Neutrophil (primary cell): Measurements from ENCODE around the gene JCAD.

Experiments
- H3K27ac ChIP-seq: fragments of 200-600 bp; sonication (generic); 2 replicates; pipeline ENCODE4 v1.5.1; 2016; ENCODE audit warnings: mild to moderate bottlenecking, moderate library complexity
- H3K27me3 ChIP-seq: fragments of 200-600 bp; sonication (generic); 2 replicates; pipeline ENCODE4 v1.6.0; 2016; ENCODE audit warnings: mild to moderate bottlenecking
- H3K36me3 ChIP-seq: fragments of 200-600 bp; sonication (generic); 2 replicates; pipeline ENCODE4 v1.5.1; 2017
- H3K4me1 ChIP-seq, 2 experiments: fragments of 200-600 bp in 1 of 2; sonication (generic) in 1 of 2; 1 replicate in 1 of 2; 2 replicates in 1 of 2; pipeline versions ENCODE4 v1.5.1 to v1.6.1; 2013 to 2016; ENCODE audit warnings: low read depth in 1 of 2, low read length in 1 of 2, mild to moderate bottlenecking in 1 of 2, moderate library complexity in 1 of 2; ENCODE audit not compliant: control insufficient read depth in 1 of 2, insufficient read depth in 1 of 2
- H3K4me3 ChIP-seq, 2 experiments: fragments of 200-600 bp in 1 of 2; sonication (generic) in 1 of 2; 1 replicate in 1 of 2; 2 replicates in 1 of 2; pipeline ENCODE4 v1.5.1; 2013 to 2016; ENCODE audit warnings: low read depth in 1 of 2, low read length in 1 of 2, mild to moderate bottlenecking in 1 of 2, moderate library complexity in 1 of 2
- H3K9me3 ChIP-seq: fragments of 200-600 bp; sonication (generic); 2 replicates; pipeline ENCODE4 v1.5.1; 2016
- CTCF ChIP-seq: fragments of 200-600 bp; sonication (generic); IDR thresholded peaks from 2 replicates; pipeline ENCODE4 v1.5.1; 2016; ENCODE audit warnings: antibody characterized with exemption

The JCAD gene

GRCh38 chr10:30039988-30040387, 19.4 kb downstream of the JCAD start:
- TF ChIP-seq CTCF: no peak
- peaks cover 31% of the 10 kb centered on the region for H3K27me3 ChIP-seq
- no peaks in the 10 kb centered on the region for H3K36me3 ChIP-seq

GRCh38 chr10:30039567-30039966, 19.8 kb downstream of the JCAD start:
- H3K4me3 ChIP-seq: no peak overlapping the region
- H3K27me3 ChIP-seq: peaks cover 33% of the 10 kb centered on the region
- H3K27ac ChIP-seq: no peak overlapping the region
- TF ChIP-seq CTCF: no peak
- no peaks in the 10 kb centered on the region for H3K36me3 ChIP-seq
- H3K9me3 ChIP-seq: no peaks in the 10 kb centered on the region
- peaks cover 0 to 13% of the 10 kb centered on the region in 2 experiments for H3K4me1 ChIP-seq

More at GRCh38 chr10:30039988-30040387, 19.4 kb downstream of the JCAD start:
- H3K27ac ChIP-seq: no peak overlapping the region
- peaks cover 0 to 10% of the 10 kb centered on the region in 2 experiments for H3K4me1 ChIP-seq
- H3K9me3 ChIP-seq: no peaks in the 10 kb centered on the region
- H3K4me3 ChIP-seq: no peak overlapping the region

- H3K4me3 ChIP-seq: no peak overlapping the region
- no peaks in the 10 kb centered on the region for H3K36me3 ChIP-seq
- H3K27ac ChIP-seq: no peak overlapping the region
- no peak for TF ChIP-seq CTCF
- H3K4me1 ChIP-seq: peaks cover 0 to 13% of the 10 kb centered on the region in 2 experiments
- no peaks in the 10 kb centered on the region for H3K9me3 ChIP-seq
- H3K27me3 ChIP-seq: peaks cover 38% of the 10 kb centered on the region
These were observed 20.4 kb downstream of the JCAD start for GRCh38 chr10:30038781-30039536.

GRCh38 chr10:30037620-30038336, 21.6 kb downstream of the JCAD start:
- H3K9me3 ChIP-seq: no peaks in the 10 kb centered on the region
- H3K4me3 ChIP-seq: no peak overlapping the region
- H3K27ac ChIP-seq: no peak overlapping the region
- no peaks in the 10 kb centered on the region for H3K36me3 ChIP-seq
- TF ChIP-seq CTCF: no peak
- H3K27me3 ChIP-seq: peaks cover 38% of the 10 kb centered on the region
- peaks cover 0 to 13% of the 10 kb centered on the region in 2 experiments for H3K4me1 ChIP-seq

GRCh38 chr10:30036811-30037210, 22.6 kb downstream of the JCAD start:
- H3K27me3 ChIP-seq: peaks cover 38% of the 10 kb centered on the region
- TF ChIP-seq CTCF: no peak

More at GRCh38 chr10:30036811-30037210, 22.6 kb downstream of the JCAD start:
- no peaks in the 10 kb centered on the region for H3K9me3 ChIP-seq
- H3K4me1 ChIP-seq: peaks cover 0 to 8% of the 10 kb centered on the region in 2 experiments
- no peak overlapping the region for H3K27ac ChIP-seq
- no peak overlapping the region for H3K4me3 ChIP-seq
- no peaks in the 10 kb centered on the region for H3K36me3 ChIP-seq
